Upper lobe of left lung (tissue), 4 donors: ENCODE results near the gene KIF4A.

ENCODE experiments used
- EP300 ChIP-seq, 4 donors: sonication (generic); formaldehyde crosslinking; IDR thresholded peaks; one replicate each; pipeline ENCODE4 v1.5.1; 2017; ENCODE audit warnings: antibody characterized with exemption in 4 of 4, control low read depth in 2 of 4
- TF ChIP-seq, protein P1 (sequence below), 6 experiments: fragments of 450-650 bp in 4 of 6; fragments of 200-600 bp in 2 of 6; sonication (generic) in 2 of 6; IDR thresholded peaks; one replicate each; pipeline ENCODE4 v1.5.1; 2016 to 2019; ENCODE audit warnings: antibody characterized with exemption in 6 of 6

DNA sequence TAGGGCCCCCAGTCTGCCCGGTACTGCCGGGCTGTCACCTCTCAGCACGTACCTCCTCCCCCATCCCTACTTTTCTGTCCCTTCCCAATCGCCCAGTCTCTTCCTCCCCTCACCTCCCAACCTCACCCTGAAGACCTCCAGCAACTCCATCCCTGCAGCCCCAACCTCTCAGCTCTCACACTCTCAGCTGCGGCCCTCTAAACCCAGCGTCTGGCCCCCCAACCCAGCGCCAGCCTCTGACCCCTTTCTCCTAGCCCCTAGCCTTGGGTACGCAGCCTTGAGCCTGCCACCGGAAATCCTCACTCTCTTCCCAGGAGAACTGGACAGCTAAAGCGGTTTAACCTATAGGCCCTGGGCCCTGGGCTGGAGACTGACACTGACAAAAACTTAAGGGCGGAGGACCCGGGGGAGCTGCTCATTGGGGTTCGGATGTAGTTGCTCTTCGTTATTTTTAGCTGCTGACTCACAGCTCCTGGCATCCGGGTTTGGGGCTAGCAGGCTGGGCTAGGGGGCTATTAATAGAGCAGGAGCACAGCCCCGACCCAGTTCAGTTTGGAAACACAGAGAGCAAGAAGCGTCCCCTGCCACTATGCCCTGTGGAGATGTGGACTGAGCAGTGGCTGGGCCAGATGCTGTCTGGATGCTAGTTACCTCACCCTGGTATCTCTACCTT is 145.1 kb downstream of the KIF4A start:
- TF ChIP-seq, protein P1, sequence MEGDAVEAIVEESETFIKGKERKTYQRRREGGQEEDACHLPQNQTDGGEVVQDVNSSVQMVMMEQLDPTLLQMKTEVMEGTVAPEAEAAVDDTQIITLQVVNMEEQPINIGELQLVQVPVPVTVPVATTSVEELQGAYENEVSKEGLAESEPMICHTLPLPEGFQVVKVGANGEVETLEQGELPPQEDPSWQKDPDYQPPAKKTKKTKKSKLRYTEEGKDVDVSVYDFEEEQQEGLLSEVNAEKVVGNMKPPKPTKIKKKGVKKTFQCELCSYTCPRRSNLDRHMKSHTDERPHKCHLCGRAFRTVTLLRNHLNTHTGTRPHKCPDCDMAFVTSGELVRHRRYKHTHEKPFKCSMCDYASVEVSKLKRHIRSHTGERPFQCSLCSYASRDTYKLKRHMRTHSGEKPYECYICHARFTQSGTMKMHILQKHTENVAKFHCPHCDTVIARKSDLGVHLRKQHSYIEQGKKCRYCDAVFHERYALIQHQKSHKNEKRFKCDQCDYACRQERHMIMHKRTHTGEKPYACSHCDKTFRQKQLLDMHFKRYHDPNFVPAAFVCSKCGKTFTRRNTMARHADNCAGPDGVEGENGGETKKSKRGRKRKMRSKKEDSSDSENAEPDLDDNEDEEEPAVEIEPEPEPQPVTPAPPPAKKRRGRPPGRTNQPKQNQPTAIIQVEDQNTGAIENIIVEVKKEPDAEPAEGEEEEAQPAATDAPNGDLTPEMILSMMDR (IDR thresholded peaks at IDR 0.05), result no peak
- TF ChIP-seq EP300 (IDR thresholded peaks at IDR 0.05), result no peak
